ENCODE data around the gene RPL10A. TPM values are rescaled to one million over a fixed set of nuclear protein-coding genes. Genes with fewer than 3 reads are reported as not detected.
A peak's percentile ranks its signal among the peaks of the same experiment; 100 is the strongest.
"Not testable (repeated sequence)": the region's sequence is repeated elsewhere in the genome, so short reads cannot be mapped to it uniquely, and the experiment has no call there.

Gene RPL10A
- 1,000 to 10,000 TPM; 2,144 to 2,205 TPM for total RNA-seq

- H3K9me3 Mint-ChIP-seq: no peaks in the 10 kb centered on the region
- ChIA-PET CTCF (interaction anchor here (0.8 to 10.0 kb wide), 19 partner anchors 10 to 213 kb away, joined by 3 to 83 read pairs (median 4); partner anchors contain the start of genes DEF6, FANCE and PPARD), POLR2A (interaction anchor here (0.6 to 2.4 kb wide), 13 partner anchors 14 to 171 kb away, joined by 3 to 8 read pairs (median 4); partner anchors contain the start of genes DEF6, FANCE, PPARD and TEAD3)
- H3K27me3 Mint-ChIP-seq: no peaks in the 10 kb centered on the region
- DNase-seq: peak; percentile 97
- H3K4me3 Mint-ChIP-seq: peak within 1 kb of the TSS; percentile 95
- intact Hi-C loops (cut with micrococcal nuclease): loop anchor here (1.0 to 2.0 kb wide), 6 partner anchors 16 to 263 kb away; partner anchors contain the start of genes DEF6, FANCE and PPARD
- peaks cover 54% of the 10 kb centered on the region for H3K36me3 Mint-ChIP-seq
- H3K27ac Mint-ChIP-seq: peak within 1 kb of the TSS; percentile 97
- peaks cover 36% of the 10 kb centered on the region for H3K4me1 Mint-ChIP-seq (ENCODE audit: low read depth)
Measured at GRCh38 chr6:35468181-35468979, at the start of gene RPL10A. RPL10A (plus strand) TSS chr6:35468401; CDS start chr6:35468435, 34 bp downstream.

- H3K4me1 Mint-ChIP-seq (ENCODE audit: low read depth): peaks cover 31% of the 10 kb centered on the region
- DNase-seq: peak; percentile 13
- H3K36me3 Mint-ChIP-seq: peaks cover 18% of the 10 kb centered on the region
- H3K9me3 Mint-ChIP-seq: no peaks in the 10 kb centered on the region
- H3K4me3 Mint-ChIP-seq: no peak overlapping the region
- H3K27me3 Mint-ChIP-seq: no peaks in the 10 kb centered on the region
- ChIA-PET CTCF (interaction anchor here (0.7 to 1.6 kb wide), 5 partner anchors 10 to 77 kb away, joined by 4 to 5 read pairs (median 4); partner anchors contain the start of genes PPARD and RPL10A), POLR2A (interaction anchor here (0.8 kb wide), 1 partner anchor 87 kb away, joined by 3 read pairs; no protein-coding TSS in a partner anchor)
- peak overlapping the region; percentile 54 for H3K27ac Mint-ChIP-seq
- intact Hi-C loops (cut with micrococcal nuclease): no loop called here
Measured at GRCh38 chr6:35419417-35419816, 48.8 kb upstream of the RPL10A start.

DNA sequence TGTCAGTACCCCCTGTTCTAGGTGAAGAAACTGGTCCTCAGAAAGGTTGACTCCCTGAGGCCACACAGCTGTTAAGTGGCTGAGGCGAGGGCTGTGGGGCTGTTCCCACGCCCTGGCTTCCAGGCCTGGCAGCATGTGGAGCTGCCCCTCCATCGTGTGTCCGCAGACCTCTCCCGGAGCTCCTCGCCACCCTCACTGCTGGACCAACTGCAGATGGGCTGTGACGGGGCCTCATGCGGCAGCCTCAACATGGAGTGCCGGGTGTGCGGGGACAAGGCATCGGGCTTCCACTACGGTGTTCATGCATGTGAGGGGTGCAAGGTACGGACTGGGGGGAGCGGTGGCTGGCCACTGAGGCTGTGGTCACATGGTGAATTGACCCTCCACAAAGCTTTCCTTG, 48.2 kb upstream of the RPL10A start:
- H3K4me1 Mint-ChIP-seq (ENCODE audit: low read depth): peaks cover 26% of the 10 kb centered on the region

DNA sequence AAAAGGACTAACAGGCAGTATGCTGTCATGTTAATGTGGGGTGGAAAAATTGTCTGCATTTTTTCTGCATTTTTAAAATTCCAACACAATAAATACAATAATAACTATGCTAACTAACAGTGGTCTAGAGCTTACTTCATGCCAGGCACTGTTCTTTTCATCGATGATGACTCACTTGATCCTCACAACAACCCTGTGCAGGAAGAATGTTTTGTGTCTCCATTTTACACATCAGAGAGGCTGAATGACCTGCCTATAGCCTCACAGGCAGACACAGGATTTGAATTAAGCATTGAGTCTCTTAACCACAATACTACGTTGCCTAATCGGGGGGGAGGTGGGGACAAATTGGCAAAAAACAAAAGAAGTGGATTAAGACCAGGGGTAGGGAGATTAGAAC, 42.9 kb upstream of the RPL10A start:
- no peak for DNase-seq
- no peak overlapping the region for H3K4me3 Mint-ChIP-seq
- H3K36me3 Mint-ChIP-seq: peaks cover 42% of the 10 kb centered on the region
- H3K27me3 Mint-ChIP-seq: no peaks in the 10 kb centered on the region
- ChIA-PET CTCF (no interaction called here), POLR2A (no interaction called here)
- H3K4me1 Mint-ChIP-seq (ENCODE audit: low read depth): no peaks in the 10 kb centered on the region
- no peak overlapping the region for H3K27ac Mint-ChIP-seq
- peaks cover 23% of the 10 kb centered on the region for H3K9me3 Mint-ChIP-seq
- intact Hi-C loops (cut with micrococcal nuclease): no loop called here

More for the DNA sequence above, 48.2 kb upstream of the RPL10A start:
- H3K4me3 Mint-ChIP-seq: no peak overlapping the region
- peaks cover 21% of the 10 kb centered on the region for H3K36me3 Mint-ChIP-seq
- POLR2A ChIA-PET: interaction anchor here (0.8 kb wide), 1 partner anchor 88 kb away, joined by 3 read pairs; no protein-coding TSS in a partner anchor
- CTCF ChIA-PET: interaction anchor here (0.8 to 1.6 kb wide), 5 partner anchors 10 to 78 kb away, joined by 3 to 5 read pairs (median 4); partner anchors contain the start of genes PPARD and RPL10A
- intact Hi-C loops (cut with micrococcal nuclease): no loop called here
- H3K9me3 Mint-ChIP-seq: no peaks in the 10 kb centered on the region
- H3K27ac Mint-ChIP-seq: no peak overlapping the region
- H3K27me3 Mint-ChIP-seq: no peaks in the 10 kb centered on the region
- no peak for DNase-seq

GRCh38 chr6:35426074-35426473, 42.1 kb upstream of the RPL10A start:
- DNase-seq: no peak
- no peak overlapping the region for H3K4me3 Mint-ChIP-seq
- intact Hi-C loops (cut with micrococcal nuclease): no loop called here
- no peaks in the 10 kb centered on the region for H3K27me3 Mint-ChIP-seq
- CTCF ChIA-PET: no interaction called here
- POLR2A ChIA-PET: no interaction called here
- peaks cover 23% of the 10 kb centered on the region for H3K9me3 Mint-ChIP-seq
- H3K4me1 Mint-ChIP-seq (ENCODE audit: low read depth): no peaks in the 10 kb centered on the region
- H3K36me3 Mint-ChIP-seq: peaks cover 40% of the 10 kb centered on the region
- peak overlapping the region; percentile 8 for H3K27ac Mint-ChIP-seq

DNA sequence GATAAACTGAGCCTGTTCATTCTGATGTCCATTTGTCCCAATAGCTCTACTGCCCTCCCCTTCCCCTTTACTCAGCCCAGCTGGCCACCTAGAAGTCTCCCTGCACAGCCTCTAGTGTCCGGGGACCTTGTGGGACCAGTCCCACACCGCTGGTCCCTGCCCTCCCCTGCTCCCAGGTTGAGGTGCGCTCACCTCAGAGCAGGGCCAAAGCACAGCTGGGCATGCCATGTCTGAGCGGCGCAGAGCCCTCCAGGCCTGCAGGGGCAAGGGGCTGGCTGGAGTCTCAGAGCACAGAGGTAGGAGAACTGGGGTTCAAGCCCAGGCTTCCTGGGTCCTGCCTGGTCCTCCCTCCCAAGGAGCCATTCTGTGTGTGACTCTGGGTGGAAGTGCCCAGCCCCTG, 40.8 kb upstream of the RPL10A start:
- H3K36me3 Mint-ChIP-seq: peaks cover 36% of the 10 kb centered on the region
- DNase-seq: no peak
- H3K27ac Mint-ChIP-seq: no peak overlapping the region
- ChIA-PET POLR2A (no interaction called here), CTCF (no interaction called here)
- H3K9me3 Mint-ChIP-seq: peaks cover 23% of the 10 kb centered on the region
- H3K27me3 Mint-ChIP-seq: no peaks in the 10 kb centered on the region
- intact Hi-C loops (cut with micrococcal nuclease): no loop called here
- H3K4me3 Mint-ChIP-seq: no peak overlapping the region
- no peaks in the 10 kb centered on the region for H3K4me1 Mint-ChIP-seq (ENCODE audit: low read depth)

DNA sequence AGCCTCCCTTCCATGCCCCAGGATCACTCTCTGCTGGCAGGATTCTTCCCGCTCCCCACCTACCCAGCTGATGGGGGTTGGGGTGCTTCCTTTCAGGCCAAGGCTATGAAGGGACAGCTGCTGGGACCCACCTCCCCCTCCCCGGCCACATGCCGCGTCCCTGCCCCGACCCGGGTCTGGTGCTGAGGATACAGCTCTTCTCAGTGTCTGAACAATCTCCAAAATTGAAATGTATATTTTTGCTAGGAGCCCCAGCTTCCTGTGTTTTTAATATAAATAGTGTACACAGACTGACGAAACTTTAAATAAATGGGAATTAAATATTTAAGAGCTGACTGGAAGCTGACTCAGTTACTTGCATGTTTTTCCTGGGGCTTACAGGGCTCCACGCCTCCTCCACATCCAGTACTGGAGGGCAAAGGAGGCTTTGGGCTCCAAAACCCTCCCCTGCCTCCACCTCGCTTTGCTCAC, 40.3 kb upstream of the RPL10A start:
- no peak overlapping the region for H3K27ac Mint-ChIP-seq
- POLR2A ChIA-PET: no interaction called here
- no peaks in the 10 kb centered on the region for H3K27me3 Mint-ChIP-seq
- intact Hi-C loops (cut with micrococcal nuclease): no loop called here
- DNase-seq: no peak
- no peaks in the 10 kb centered on the region for H3K4me1 Mint-ChIP-seq (ENCODE audit: low read depth)
- no peak overlapping the region for H3K4me3 Mint-ChIP-seq
- CTCF ChIA-PET: interaction anchor here (0.6 kb wide), 1 partner anchor 95 kb away, joined by 3 read pairs; no protein-coding TSS in a partner anchor
- H3K9me3 Mint-ChIP-seq: peaks cover 23% of the 10 kb centered on the region
- H3K36me3 Mint-ChIP-seq: peaks cover 34% of the 10 kb centered on the region

DNA sequence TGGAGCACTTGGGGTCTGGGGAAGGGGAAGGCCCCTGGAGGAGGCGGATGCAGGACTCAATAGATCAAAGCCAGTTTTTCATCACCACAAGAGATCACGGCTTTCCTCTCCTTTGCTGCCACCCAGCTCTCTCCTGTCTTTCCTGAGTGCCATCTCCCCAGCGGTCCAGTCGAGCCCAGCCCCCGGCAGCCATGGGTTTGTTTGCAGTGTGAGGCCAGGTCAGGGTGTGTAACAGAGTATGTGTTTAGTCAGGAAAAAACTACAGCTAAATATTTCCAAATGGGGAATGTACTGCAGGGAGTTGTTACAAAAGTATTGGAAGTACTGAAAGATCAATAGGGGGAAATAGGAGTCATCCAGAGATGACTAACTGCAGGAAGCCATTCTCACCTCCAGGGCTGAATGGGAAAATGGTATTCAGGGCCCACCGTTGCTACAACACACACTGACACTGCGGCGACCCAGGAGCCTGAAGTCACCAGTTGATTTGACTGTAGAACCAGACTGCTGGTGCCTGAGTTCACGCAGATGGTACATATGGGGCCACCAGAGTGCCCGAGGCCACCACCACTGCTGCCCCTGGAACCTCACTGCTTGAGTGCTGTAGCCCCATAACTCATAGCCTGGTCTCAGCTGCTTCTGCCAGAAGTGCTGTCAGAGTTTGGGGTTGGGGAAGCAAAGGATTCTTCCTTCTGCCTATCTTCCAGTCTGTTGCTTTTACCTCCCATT, 39.6 kb upstream of the RPL10A start:
- H3K36me3 Mint-ChIP-seq: peaks cover 34% of the 10 kb centered on the region
- intact Hi-C loops (cut with micrococcal nuclease): no loop called here
- peaks cover 23% of the 10 kb centered on the region for H3K9me3 Mint-ChIP-seq
- H3K4me3 Mint-ChIP-seq: no peak overlapping the region
- DNase-seq: no peak
- POLR2A ChIA-PET: no interaction called here
- no peaks in the 10 kb centered on the region for H3K4me1 Mint-ChIP-seq (ENCODE audit: low read depth)
- CTCF ChIA-PET: interaction anchor here (0.6 kb wide), 2 partner anchors 94 to 127 kb away, joined by 3 read pairs; no protein-coding TSS in a partner anchor
- H3K27me3 Mint-ChIP-seq: no peaks in the 10 kb centered on the region
- H3K27ac Mint-ChIP-seq: no peak overlapping the region

- no peak overlapping the region for H3K27ac Mint-ChIP-seq
- DNase-seq: no peak
- CTCF ChIA-PET: interaction anchor here (0.7 kb wide), 2 partner anchors 10 to 188 kb away, joined by 4 read pairs; no protein-coding TSS in a partner anchor
Measured at GRCh38 chr6:35429463-35429862, 38.7 kb upstream of the RPL10A start.

GRCh38 chr6:35432291-35432690, 35.9 kb upstream of the RPL10A start:
- CTCF ChIA-PET: interaction anchor here (1.4 kb wide), 1 partner anchor 17 kb away, joined by 5 read pairs; no protein-coding TSS in a partner anchor
- intact Hi-C loops (cut with micrococcal nuclease): no loop called here
- POLR2A ChIA-PET: no interaction called here
- DNase-seq: no peak
- H3K9me3 Mint-ChIP-seq: peaks cover 23% of the 10 kb centered on the region
- H3K27me3 Mint-ChIP-seq: no peaks in the 10 kb centered on the region
- no peak overlapping the region for H3K27ac Mint-ChIP-seq
- no peaks in the 10 kb centered on the region for H3K4me1 Mint-ChIP-seq (ENCODE audit: low read depth)
- H3K4me3 Mint-ChIP-seq: no peak overlapping the region
- H3K36me3 Mint-ChIP-seq: peaks cover 15% of the 10 kb centered on the region

More at GRCh38 chr6:35429463-35429862, 38.7 kb upstream of the RPL10A start:
- POLR2A ChIA-PET: no interaction called here
- Mint-ChIP-seq H3K9me3 (peaks cover 23% of the 10 kb centered on the region), H3K4me1 (ENCODE audit: low read depth) (no peaks in the 10 kb centered on the region), H3K36me3 (peaks cover 34% of the 10 kb centered on the region), H3K27me3 (no peaks in the 10 kb centered on the region), H3K4me3 (no peak overlapping the region)
- intact Hi-C loops (cut with micrococcal nuclease): no loop called here

DNA sequence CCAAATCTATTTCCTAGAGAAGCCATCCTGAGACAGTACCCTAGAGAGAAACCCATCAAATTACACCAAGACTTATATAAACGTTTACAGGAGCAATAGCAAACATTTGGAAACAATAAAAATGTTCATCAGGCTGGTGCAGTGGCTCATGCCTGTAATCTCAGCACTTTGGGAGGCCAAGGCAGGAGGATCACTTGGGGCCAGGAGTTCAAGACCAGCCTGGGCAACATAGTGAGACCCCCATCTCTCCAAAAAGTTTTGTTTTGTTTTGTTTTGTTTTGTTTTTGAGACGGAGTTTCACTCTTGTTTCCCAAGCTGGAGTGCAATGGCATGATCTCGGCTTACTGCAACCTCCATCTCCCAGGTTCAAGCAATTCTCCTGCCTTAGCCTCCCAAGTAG, 35.5 kb upstream of the RPL10A start:
- H3K27me3 Mint-ChIP-seq; DNase-seq; intact Hi-C loops (cut with micrococcal nuclease); POLR2A ChIA-PET; H3K4me1 Mint-ChIP-seq (ENCODE audit: low read depth); H3K27ac Mint-ChIP-seq; H3K4me3 Mint-ChIP-seq: not testable (repeated sequence)
- CTCF ChIA-PET: interaction anchor here (1.4 kb wide), 1 partner anchor 17 kb away, joined by 5 read pairs; no protein-coding TSS in a partner anchor
- peaks cover 23% of the 10 kb centered on the region for H3K9me3 Mint-ChIP-seq
- peaks cover 15% of the 10 kb centered on the region for H3K36me3 Mint-ChIP-seq
